Neural cell (in vitro differentiated cells): ENCODE measurements around the gene SPC24. TPM values are rescaled to one million over a fixed set of nuclear protein-coding genes. Genes with fewer than 3 reads are reported as not detected.

Source experiments
- H2AFZ ChIP-seq: fragments of 200-600, 300-800 bp; sonication (generic), shearing (Covaris generic); 2 replicates; pipeline ENCODE4 v1.6.0; 2014; ENCODE audit warnings: low read depth, mild to moderate bottlenecking, antibody characterized with exemption, low read length, moderate library complexity
- H3F3A ChIP-seq: fragments of 200-600 bp; shearing (Covaris generic); 2 replicates; pipeline ENCODE4 v1.6.1; 2016; ENCODE audit warnings: mild to moderate bottlenecking, moderate library complexity, mixed read lengths, antibody characterized with exemption, low read length; ENCODE audit not compliant: insufficient read depth, poor library complexity, severe bottlenecking
- H3K27ac ChIP-seq: fragments of 200-600, 300-800 bp; sonication (generic), shearing (Covaris generic); 2 replicates; pipeline ENCODE4 v1.5.1; 2014; ENCODE audit warnings: mild to moderate bottlenecking, low read length, moderate library complexity
- H3K27me3 ChIP-seq: fragments of 300-800, 200-600 bp; sonication (generic), shearing (Covaris generic); 2 replicates; pipeline ENCODE4 v1.6.0; 2014; ENCODE audit warnings: mild to moderate bottlenecking, low read depth, low read length, moderate library complexity; ENCODE audit not compliant: insufficient read depth
- H3K36me3 ChIP-seq: fragments of 300-800, 200-600 bp; sonication (generic), shearing (Covaris generic); 2 replicates; pipeline ENCODE4 v1.5.1; 2014; ENCODE audit warnings: mild to moderate bottlenecking, antibody characterized with exemption, low read length, moderate library complexity; ENCODE audit not compliant: insufficient read depth
- H3K4me2 ChIP-seq: fragments of 300-800, 200-600 bp; sonication (generic), shearing (Covaris generic); 2 replicates; pipeline ENCODE4 v1.6.0; 2014; ENCODE audit warnings: mild to moderate bottlenecking, low read length
- H3K4me3 ChIP-seq: fragments of 300-800, 200-600 bp; sonication (generic), shearing (Covaris generic); 2 replicates; pipeline ENCODE4 v1.5.1; 2014; ENCODE audit warnings: mild to moderate bottlenecking, low read length, moderate library complexity
- H3K79me2 ChIP-seq: fragments of 200-600 bp; shearing (Covaris generic); replicated peaks from 2 replicates; pipeline ENCODE4 v1.6.0; 2014; ENCODE audit warnings: mild to moderate bottlenecking, low read length, moderate library complexity; ENCODE audit not compliant: insufficient read depth
- H3K9ac ChIP-seq: fragments of 300-800, 200-600 bp; sonication (generic), shearing (Covaris generic); 2 replicates; pipeline ENCODE4 v1.6.1; 2016; ENCODE audit warnings: mild to moderate bottlenecking, low read length, mixed read lengths
- H3K9me2 ChIP-seq: fragments of 200-600 bp; shearing (Covaris generic); 2 replicates; pipeline ENCODE4 v1.6.1; 2016; ENCODE audit warnings: mild to moderate bottlenecking, low read length, mixed read lengths; ENCODE audit not compliant: insufficient read depth
- H3K9me3 ChIP-seq: fragments of 200-600, 300-800 bp; sonication (generic), shearing (Covaris generic); 2 replicates; pipeline ENCODE4 v1.6.1; 2016; ENCODE audit warnings: mild to moderate bottlenecking, mixed run types, low read length, moderate library complexity, mixed read lengths
- H4K20me1 ChIP-seq: fragments of 200-600 bp; shearing (Covaris generic); 2 replicates; pipeline ENCODE4 v1.6.1; 2016; ENCODE audit warnings: mild to moderate bottlenecking, mixed run types; ENCODE audit not compliant: insufficient read depth
- CTCF ChIP-seq: fragments of 450-650 bp; IDR thresholded peaks from 2 replicates; pipeline ENCODE4 v1.5.1; 2014; ENCODE audit warnings: antibody characterized with exemption, mild to moderate bottlenecking, moderate library complexity; ENCODE audit not compliant: poor library complexity, severe bottlenecking
- EP300 ChIP-seq: fragments of 450-650 bp; conservative IDR thresholded peaks from 2 replicates; pipeline ENCODE4 v1.6.1; 2014; ENCODE audit warnings: antibody characterized with exemption, mild to moderate bottlenecking, moderate library complexity; ENCODE audit not compliant: poor library complexity, severe bottlenecking
- EZH2 ChIP-seq: fragments of 200-600, 300-800 bp; shearing (Covaris generic), sonication (generic); IDR thresholded peaks from 2 replicates; pipeline ENCODE4 v1.6.1; 2014; ENCODE audit warnings: antibody characterized with exemption, low read length, borderline replicate concordance, mild to moderate bottlenecking; ENCODE audit not compliant: insufficient read depth, poor library complexity, severe bottlenecking
- MXI1 ChIP-seq: fragments of 450-650 bp; conservative IDR thresholded peaks from 2 replicates; pipeline ENCODE4 v1.6.1; 2014; ENCODE audit warnings: antibody characterized with exemption, mild to moderate bottlenecking; ENCODE audit not compliant: poor library complexity, severe bottlenecking
- POLR2AphosphoS5 ChIP-seq: IDR thresholded peaks from 2 replicates; pipeline ENCODE4 v1.6.1; 2012
- RAD21 ChIP-seq: fragments of 450-650 bp; conservative IDR thresholded peaks from 2 replicates; pipeline ENCODE4 v1.6.1; 2014; ENCODE audit warnings: antibody characterized with exemption, mild to moderate bottlenecking, moderate library complexity
- REST ChIP-seq: IDR thresholded peaks from 2 replicates; pipeline ENCODE4 v1.6.1; 2012; ENCODE audit warnings: borderline replicate concordance
- SMC3 ChIP-seq: fragments of 450-650 bp; conservative IDR thresholded peaks from 2 replicates; pipeline ENCODE4 v1.6.1; 2014; ENCODE audit warnings: antibody characterized with exemption, mild to moderate bottlenecking, moderate library complexity; ENCODE audit not compliant: poor library complexity
- TAF1 ChIP-seq: IDR thresholded peaks from 2 replicates; pipeline ENCODE4 v1.6.1; 2012; ENCODE audit warnings: low read depth
- polyA plus RNA-seq: library from polyadenylated mRNA; depleted of rRNA; stranded (reverse); fragments of >200 nt; gene quantifications from 2 replicates; pipeline ENCODE4 v1.2.3, GENCODE V29; 2014

SPC24 gene
- polyA plus RNA-seq, 1 donor from 2014 or later = 0.40 TPM

- H3K9me2 ChIP-seq = no peaks in the 10 kb centered on the region
- TF ChIP-seq MXI1 (no peak), POLR2AphosphoS5 (no peak), EZH2 (no peak), CTCF (no peak), RAD21 (no peak), SMC3 (no peak), EP300 (no peak)
- H3K36me3 ChIP-seq = no peaks in the 10 kb centered on the region
- H3K9ac ChIP-seq = peak within 1 kb of the TSS; percentile 54
- H3K4me3 ChIP-seq = peak within 1 kb of the TSS; percentile 65
- H3K79me2 ChIP-seq = no peaks in the 10 kb centered on the region
- H3K4me2 ChIP-seq = peak within 1 kb of the TSS; percentile 8
- H3K27me3 ChIP-seq = peaks cover 10% of the 10 kb centered on the region
- H2AFZ ChIP-seq = no peak within 1 kb of the TSS
- no peak within 1 kb of the TSS for H3K27ac ChIP-seq
- no peaks in the 10 kb centered on the region for H3K9me3 ChIP-seq
- no peaks in the 10 kb centered on the region for H4K20me1 ChIP-seq
- H3F3A ChIP-seq = no peaks in the 10 kb centered on the region
Observed at GRCh38 chr19:11197291-11198174, 42.0 kb upstream of the SPC24 start, which contains the start of gene KANK2. KANK2 (minus strand) TSS chr19:11197545; CDS start chr19:11194511, 3,034 bp downstream.

GRCh38 chr19:11196406-11197287, 41.1 kb upstream of the SPC24 start:
- Histone ChIP-seq H3K27ac (no peak overlapping the region), H3K9ac (peak overlapping the region; percentile 24), H3K36me3 (no peaks in the 10 kb centered on the region)

GRCh38 chr19:11195681-11196080, 40.1 kb upstream of the SPC24 start:
- no peaks in the 10 kb centered on the region for H4K20me1 ChIP-seq
- H3K36me3 ChIP-seq = no peaks in the 10 kb centered on the region
- no peaks in the 10 kb centered on the region for H3K79me2 ChIP-seq
- no peak overlapping the region for H3K4me2 ChIP-seq
- no peaks in the 10 kb centered on the region for H3K9me2 ChIP-seq
- H3K4me3 ChIP-seq = no peak overlapping the region
- no peaks in the 10 kb centered on the region for H3F3A ChIP-seq
- H3K9ac ChIP-seq = no peak overlapping the region
- H3K27ac ChIP-seq = no peak overlapping the region
- H3K9me3 ChIP-seq = no peaks in the 10 kb centered on the region
- H3K27me3 ChIP-seq = peaks cover 10% of the 10 kb centered on the region
- H2AFZ ChIP-seq = no peak overlapping the region
- no peak for TF ChIP-seq CTCF
- no peak for TF ChIP-seq MXI1
- no peak for TF ChIP-seq TAF1
- TF ChIP-seq RAD21 = no peak
- no peak for TF ChIP-seq SMC3
- no peak for TF ChIP-seq EP300
- TF ChIP-seq EZH2 = no peak
- TF ChIP-seq REST = no peak
- no peak for TF ChIP-seq POLR2AphosphoS5

More at GRCh38 chr19:11196406-11197287, 41.1 kb upstream of the SPC24 start:
- no peaks in the 10 kb centered on the region for H3K9me2 ChIP-seq
- no peaks in the 10 kb centered on the region for H3K9me3 ChIP-seq
- no peak overlapping the region for H2AFZ ChIP-seq
- peaks cover 10% of the 10 kb centered on the region for H3K27me3 ChIP-seq
- no peaks in the 10 kb centered on the region for H3F3A ChIP-seq
- peak overlapping the region; percentile 8 for H3K4me2 ChIP-seq
- TF ChIP-seq TAF1 (no peak), POLR2AphosphoS5 (no peak)
- peak overlapping the region; percentile 65 for H3K4me3 ChIP-seq
- H4K20me1 ChIP-seq = no peaks in the 10 kb centered on the region
- no peaks in the 10 kb centered on the region for H3K79me2 ChIP-seq
